Adrenal gland (tissue), 5 donors: ENCODE results near the gene NOM1.

ENCODE experiments used
- POLR2A ChIP-seq, 2 donors: fragments of 450-650 bp; IDR thresholded peaks; one replicate each; pipeline ENCODE4 v1.6.1; 2017; ENCODE audit warnings: antibody characterized with exemption in 2 of 2, mild to moderate bottlenecking in 2 of 2, moderate library complexity in 1 of 2
- TF ChIP-seq, protein P1 (sequence below), 6 experiments: fragments of 450-650 bp in 4 of 6; fragments of 200-600 bp in 2 of 6; sonication (generic) in 1 of 6; IDR thresholded peaks; 1 replicate in 5 of 6; 2 replicates in 1 of 6; pipeline versions ENCODE4 v1.5.1 to v1.8.0; 2016 to 2021; ENCODE audit warnings: antibody characterized with exemption in 6 of 6, mild to moderate bottlenecking in 2 of 6, moderate library complexity in 1 of 6
- donor health status: DM: no; HTN: no; CAD: no.

DNA sequence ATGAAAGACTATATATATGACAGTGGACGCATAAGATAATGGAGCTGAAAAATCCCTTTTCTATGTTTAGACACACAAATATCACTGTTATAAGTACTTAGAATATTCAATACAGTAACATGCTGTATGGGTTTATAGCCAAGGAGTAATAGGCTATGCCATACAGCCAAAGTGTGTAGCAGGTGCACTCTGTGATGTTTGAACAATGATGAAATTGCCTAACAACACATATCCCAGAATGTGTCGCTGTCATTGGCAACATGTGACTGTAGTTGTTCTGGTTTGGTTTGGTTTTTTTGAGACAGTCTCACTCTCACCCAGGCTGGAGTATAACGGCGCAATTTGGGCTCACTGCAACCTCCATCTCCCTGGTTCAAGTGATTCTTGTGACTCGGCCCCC is 26.1 kb downstream of the NOM1 start:
- no peak for TF ChIP-seq POLR2A (IDR thresholded peaks at IDR 0.05)
- TF ChIP-seq, protein P1, sequence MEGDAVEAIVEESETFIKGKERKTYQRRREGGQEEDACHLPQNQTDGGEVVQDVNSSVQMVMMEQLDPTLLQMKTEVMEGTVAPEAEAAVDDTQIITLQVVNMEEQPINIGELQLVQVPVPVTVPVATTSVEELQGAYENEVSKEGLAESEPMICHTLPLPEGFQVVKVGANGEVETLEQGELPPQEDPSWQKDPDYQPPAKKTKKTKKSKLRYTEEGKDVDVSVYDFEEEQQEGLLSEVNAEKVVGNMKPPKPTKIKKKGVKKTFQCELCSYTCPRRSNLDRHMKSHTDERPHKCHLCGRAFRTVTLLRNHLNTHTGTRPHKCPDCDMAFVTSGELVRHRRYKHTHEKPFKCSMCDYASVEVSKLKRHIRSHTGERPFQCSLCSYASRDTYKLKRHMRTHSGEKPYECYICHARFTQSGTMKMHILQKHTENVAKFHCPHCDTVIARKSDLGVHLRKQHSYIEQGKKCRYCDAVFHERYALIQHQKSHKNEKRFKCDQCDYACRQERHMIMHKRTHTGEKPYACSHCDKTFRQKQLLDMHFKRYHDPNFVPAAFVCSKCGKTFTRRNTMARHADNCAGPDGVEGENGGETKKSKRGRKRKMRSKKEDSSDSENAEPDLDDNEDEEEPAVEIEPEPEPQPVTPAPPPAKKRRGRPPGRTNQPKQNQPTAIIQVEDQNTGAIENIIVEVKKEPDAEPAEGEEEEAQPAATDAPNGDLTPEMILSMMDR (IDR thresholded peaks at IDR 0.05): no peak
